HepG2 (cell line): ENCODE results near the gene GP1BA. TPM values are rescaled to one million over a fixed set of nuclear protein-coding genes. Genes with fewer than 3 reads are reported as not detected.

Experiments
- ATAC-seq: fragments of 200-7000 bp; cut with Tn5 transposase; 3 replicates; pipeline ENCODE4 v1.9.1; 2020; ENCODE audit warnings: mild to moderate bottlenecking, moderate library complexity
- BruUV-seq: library from RNA; stranded (reverse); fragments of 400-500 nt; replicated peaks from 2 replicates; lab custom pipeline; 2021; lab: Mats Ljungman, UMichigan
- CTCF ChIA-PET: fragments of 300-600 bp; formaldehyde crosslinking; extraction: SDS; loops from one replicate; lab custom pipeline; 2021; ENCODE audit warnings: low total read pairs, inconsistent platforms, low intra/inter-chr PET ratio; lab: Yijun Ruan, JAX
- POLR2A ChIA-PET: fragments of 350-600 bp; sonication (Branson Sonifier 250); formaldehyde crosslinking; loops from one replicate; lab custom pipeline; 2020; ENCODE audit warnings: antibody characterized with exemption, inconsistent platforms; lab: Yijun Ruan, JAX
- DNase-seq: peaks from one replicate; pipeline ENCODE4 v3.0.0-alpha.2; 2015; ENCODE audit warnings: low spot score
- FAIRE-seq: peaks from 3 replicates; lab custom pipeline; 2011; peaks lifted over from hg19 to GRCh38; lab: Jason Lieb, UNC
- H2AFZ ChIP-seq: one replicate; pipeline ENCODE4 v1.6.1; 2011; ENCODE audit warnings: low read length, inconsistent platforms
- H3K27ac ChIP-seq: fragments of 300-600 bp; 3 replicates; pipeline ENCODE4 v1.8.0; 2011; ENCODE audit warnings: mixed run types, mild to moderate bottlenecking, mixed read lengths, low read length, inconsistent platforms; ENCODE audit not compliant: insufficient read depth; ENCODE audit errors: extremely low read length
- H3K27me3 ChIP-seq, 2 experiments: fragments of 200-600 bp in 1 of 2; 2 replicates in 1 of 2; 3 replicates in 1 of 2; pipeline versions ENCODE4 v1.6.0 to v1.8.0; 2011; ENCODE audit warnings: low read length in 2 of 2, mild to moderate bottlenecking in 2 of 2, moderate library complexity in 2 of 2, inconsistent platforms in 1 of 2; ENCODE audit not compliant: insufficient read depth in 2 of 2, control insufficient read depth in 1 of 2
- H3K36me3 ChIP-seq, 2 experiments: fragments of 200-600 bp in 1 of 2; replicated peaks in 1 of 2; 2 replicates in 1 of 2; 3 replicates in 1 of 2; pipeline versions ENCODE4 v1.5.1 to v1.8.0; 2011; ENCODE audit warnings: low read length in 2 of 2, inconsistent platforms in 1 of 2; ENCODE audit not compliant: insufficient read depth in 2 of 2, control insufficient read depth in 1 of 2
- H3K4me1 ChIP-seq: 2 replicates; pipeline ENCODE4 v1.5.1; 2012; ENCODE audit warnings: low read length, inconsistent platforms; ENCODE audit not compliant: insufficient read depth
- H3K4me2 ChIP-seq: 2 replicates; pipeline ENCODE4 v1.6.0; 2011; ENCODE audit warnings: low read depth, low read length, inconsistent platforms
- H3K4me3 ChIP-seq, 3 experiments: fragments of 200-600 bp in 1 of 3; sonication (generic), shearing (Covaris generic) in 1 of 3; replicated peaks in 1 of 3; 2 replicates each; pipeline ENCODE4 v1.5.1; 2011 to 2016; ENCODE audit warnings: low read length in 3 of 3, inconsistent platforms in 2 of 3, low read depth in 2 of 3, mild to moderate bottlenecking in 2 of 3, control low read depth in 1 of 3, mixed read lengths in 1 of 3; ENCODE audit not compliant: insufficient read depth in 1 of 3
- H3K79me2 ChIP-seq: one replicate; pipeline ENCODE4 v1.6.1; 2011; ENCODE audit warnings: low read length, inconsistent platforms; ENCODE audit not compliant: insufficient read depth
- H3K9ac ChIP-seq: 2 replicates; pipeline ENCODE4 v1.6.0; 2011; ENCODE audit warnings: mild to moderate bottlenecking, low read depth, low read length, inconsistent platforms; ENCODE audit not compliant: insufficient read depth
- H3K9me3 ChIP-seq: 2 replicates; pipeline ENCODE4 v1.5.1; 2012; ENCODE audit warnings: mild to moderate bottlenecking, low read length
- H4K20me1 ChIP-seq: 2 replicates; pipeline ENCODE4 v1.6.0; 2011; ENCODE audit warnings: inconsistent platforms, mild to moderate bottlenecking, low read length, moderate library complexity; ENCODE audit not compliant: insufficient read depth
- AGO2 ChIP-seq: fragments of 200-400 bp; formaldehyde crosslinking; optimal IDR thresholded peaks from 2 replicates; pipeline ENCODE3; 2017; ENCODE audit warnings: mild to moderate bottlenecking, low read depth, low read length, moderate library complexity
- GFI1 ChIP-seq: sonication (generic); formaldehyde crosslinking; IDR thresholded peaks from 2 replicates; pipeline ENCODE4 v1.5.0; 2020; ENCODE audit warnings: missing genetic modification reagents, mild to moderate bottlenecking, borderline replicate concordance
- JUNB ChIP-seq: sonication (generic); formaldehyde crosslinking; IDR thresholded peaks from 2 replicates; pipeline ENCODE4 v1.8.0; 2022; ENCODE audit warnings: missing genetic modification reagents, mild to moderate bottlenecking, borderline replicate concordance
- MAFG ChIP-seq: sonication (generic); formaldehyde crosslinking; IDR thresholded peaks from 2 replicates; pipeline ENCODE4 v1.5.1; 2020; ENCODE audit warnings: mild to moderate bottlenecking, missing genetic modification reagents
- PCBP2 ChIP-seq: fragments of 200-400 bp; formaldehyde crosslinking; optimal IDR thresholded peaks from 2 replicates; pipeline ENCODE3; 2018; ENCODE audit warnings: low read length, low read depth; ENCODE audit not compliant: poor library complexity, severe bottlenecking
- POLR2AphosphoS2 ChIP-seq: IDR thresholded peaks from 2 replicates; pipeline ENCODE4 v1.6.1; 2011; ENCODE audit warnings: low read depth, low read length, improper control_type of control experiment
- REXO4 ChIP-seq: sonication (generic); formaldehyde crosslinking; IDR thresholded peaks from 2 replicates; pipeline ENCODE4 v1.8.0; 2022; ENCODE audit warnings: missing genetic modification reagents, mild to moderate bottlenecking, borderline replicate concordance
- TEF ChIP-seq: sonication (generic); formaldehyde crosslinking; IDR thresholded peaks from 2 replicates; pipeline ENCODE4 v1.5.0; 2020; ENCODE audit warnings: missing genetic modification reagents
- THRA ChIP-seq: sonication (generic); formaldehyde crosslinking; IDR thresholded peaks from 2 replicates; pipeline ENCODE4 v1.4.0; 2020; ENCODE audit warnings: missing genetic modification reagents, borderline replicate concordance
- ZC3H4 ChIP-seq: sonication (generic); formaldehyde crosslinking; IDR thresholded peaks from 2 replicates; pipeline ENCODE4 v1.4.0; 2020; ENCODE audit warnings: missing genetic modification reagents, borderline replicate concordance
- ZNF224 ChIP-seq: sonication (generic); formaldehyde crosslinking; IDR thresholded peaks from 2 replicates; pipeline ENCODE4 v1.5.0; 2020; ENCODE audit warnings: mild to moderate bottlenecking, missing genetic modification reagents
- ZNF275 ChIP-seq: sonication (generic); formaldehyde crosslinking; IDR thresholded peaks from 2 replicates; pipeline ENCODE4 v1.8.0; 2022; ENCODE audit warnings: missing genetic modification reagents, mild to moderate bottlenecking, inconsistent platforms, borderline replicate concordance
- ZNF432 ChIP-seq: sonication (generic); formaldehyde crosslinking; IDR thresholded peaks from 2 replicates; pipeline ENCODE4 v1.5.0; 2020; ENCODE audit warnings: missing genetic modification reagents, mild to moderate bottlenecking, borderline replicate concordance
- ZNF468 ChIP-seq: sonication (generic); formaldehyde crosslinking; IDR thresholded peaks from 2 replicates; pipeline ENCODE4 v1.8.0; 2022; ENCODE audit warnings: mild to moderate bottlenecking, moderate library complexity, missing genetic modification reagents
- ZNF580 ChIP-seq: IDR thresholded peaks from 2 replicates; pipeline ENCODE4 v1.6.1; 2016; ENCODE audit warnings: low read depth, borderline replicate concordance
- WGBS: methylation state at CpG from one replicate; pipeline ENCODE4 v1.1.6; 2017; ENCODE audit warnings: low lambda C conversion rate; 5-methylcytosine and 5-hydroxymethylcytosine counted together
- in situ Hi-C: cut with HindIII; loops from 2 replicates; pipeline ENCODE4 v1.10.0; 2017; ENCODE audit warnings: low pct_unique_long_range_greater_than_20kb; ENCODE audit not compliant: extremely low pct_ligation_motif_present
- intact Hi-C: fragments of 100-400 bp; cut with micrococcal nuclease; formaldehyde crosslinking; loops from one replicate; pipeline ENCODE4 v1.10.0; 2022; ENCODE audit not compliant: unreplicated experiment
- polyA plus RNA-seq, 8 experiments: library from polyadenylated mRNA; depleted of rRNA in 3 of 8; stranded (reverse) in 7 of 8; unstranded in 1 of 8; fragments of >200 nt; fragmentation: Illumina TruSeq in 4 of 8; extraction: Trizol in 4 of 8; gene quantifications; 2 replicates each; pipeline versions ENCODE4 v1.2.1 to v1.2.3, GENCODE V29; 2011 to 2016; ENCODE audit warnings: low read depth in 4 of 8, missing spikeins in 1 of 8, mixed read lengths in 1 of 8; ENCODE audit not compliant: insufficient read depth in 1 of 8
- total RNA-seq, 5 experiments: library from RNA; depleted of rRNA; stranded (reverse); fragments of >200 nt; fragmentation: Illumina TruSeq; extraction: Trizol; gene quantifications; 2 replicates each; pipeline ENCODE4 v1.2.3, GENCODE V29; 2016; ENCODE audit warnings: low read depth in 1 of 5

GP1BA gene
- total and polyA plus RNA-seq, 2 of the 13 experiments (the other 11 are each of a cell fraction or from before 2014, with no cell fraction given), result not detected

GRCh38 chr17:4892499-4893221 is 39.4 kb upstream of the GP1BA start:
- CTCF ChIA-PET, result no interaction called here

GRCh38 chr17:4893272-4893671 is 38.8 kb upstream of the GP1BA start:
- DNase-seq, result no peak
- 88% methylated on average over 18 of the region's 18 CpGs for WGBS
- Histone ChIP-seq H3K27me3 (no peaks in the 10 kb centered on the region), H3K36me3 (peaks cover 37 to 77% of the 10 kb centered on the region in 2 experiments; a peak in 4 of 5 replicates), H4K20me1 (no peaks in the 10 kb centered on the region), H3K4me1 (no peaks in the 10 kb centered on the region), H2AFZ (no peak overlapping the region), H3K79me2 (no peaks in the 10 kb centered on the region), H3K9ac (no peak overlapping the region), H3K4me3 (no peak overlapping the region), H3K9me3 (no peaks in the 10 kb centered on the region), H3K27ac (no peak overlapping the region), H3K4me2 (no peak overlapping the region)
- CTCF ChIA-PET, result no interaction called here
- intact Hi-C loops, result no loop called here
- in situ Hi-C loops, result loop anchor here (10.0 kb wide), 1 partner anchor 338 kb away; the partner anchor contains the start of gene MYBBP1A
- ATAC-seq, result no peak
- FAIRE-seq, result no peak
- POLR2A ChIA-PET, result no interaction called here
- BruUV-seq, result no TSS peak
- TF ChIP-seq POLR2AphosphoS2 (no peak), PCBP2 (no peak), ZNF224 (CRISPR knock-in tag) (no peak), MAFG (CRISPR knock-in tag) (no peak), REXO4 (CRISPR knock-in tag) (no peak), ZNF468 (no peak), ZNF275 (CRISPR knock-in tag) (no peak), THRA (CRISPR knock-in tag) (no peak), ZNF580 (CRISPR knock-in tag) (no peak), ZC3H4 (CRISPR knock-in tag) (no peak), GFI1 (no peak), ZNF432 (CRISPR knock-in tag) (no peak), TEF (no peak)

More at GRCh38 chr17:4892499-4893221, 39.4 kb upstream of the GP1BA start:
- Histone ChIP-seq H2AFZ (no peak overlapping the region), H3K9ac (no peak overlapping the region), H3K4me3 (no peak overlapping the region), H3K79me2 (no peaks in the 10 kb centered on the region), H3K36me3 (peaks cover 37 to 77% of the 10 kb centered on the region in 2 experiments; a peak in 4 of 5 replicates), H3K4me1 (no peaks in the 10 kb centered on the region), H3K27ac (no peak overlapping the region), H3K9me3 (no peaks in the 10 kb centered on the region), H3K4me2 (no peak overlapping the region), H4K20me1 (no peaks in the 10 kb centered on the region), H3K27me3 (no peaks in the 10 kb centered on the region)
- in situ Hi-C loops (loop anchor here (10.0 kb wide), 1 partner anchor 338 kb away; the partner anchor contains the start of gene MYBBP1A), intact Hi-C loops (no loop called here)
- BruUV-seq, result no TSS peak
- no peak for FAIRE-seq
- TF ChIP-seq JUNB (no peak), AGO2 (peak; percentile 74)
- no peak for DNase-seq
- WGBS, result 98% methylated on average over 14 of the region's 23 CpGs
- POLR2A ChIA-PET, result no interaction called here
- no peak for ATAC-seq
